Endothelial cell of umbilical vein (primary cell): Measurements from ENCODE around the gene PRKCQ.
"Not testable (repeated sequence)": the region's sequence is repeated elsewhere in the genome, so short reads cannot be mapped to it uniquely, and the experiment has no call there.

Experiments
- CTCF ChIP-seq, 2 donors: IDR thresholded peaks; 1 replicate in 1 of 2; 2 replicates in 1 of 2; pipeline ENCODE4 v1.5.1; 2011; ENCODE audit warnings: low read length in 2 of 2, mild to moderate bottlenecking in 2 of 2, moderate library complexity in 2 of 2, control low read depth in 1 of 2, inconsistent platforms in 1 of 2, low read depth in 1 of 2; ENCODE audit not compliant: insufficient read depth in 1 of 2; ENCODE audit errors: extremely low read depth in 1 of 2
- GATA2 ChIP-seq: IDR thresholded peaks from 2 replicates; pipeline ENCODE4 v1.7.0; 2011; ENCODE audit warnings: low read depth, mild to moderate bottlenecking, moderate library complexity, mixed read lengths, low read length; ENCODE audit not compliant: insufficient read length, insufficient read depth

- TF ChIP-seq CTCF (IDR thresholded peaks at IDR 0.05; ENCODE audit: extremely low read depth in 1 of 2, insufficient read depth in 1 of 2, low read depth in 1 of 2, low read length in 2 of 2); GATA2: not testable (repeated sequence)
Measured at GRCh38 chr10:6439875-6440274, 140.2 kb downstream of the PRKCQ start.
